ENCODE measurements around the gene AK4.

- TF ChIP-seq CTCF (IDR thresholded peaks at IDR 0.05) (no peak), POLR2A (IDR thresholded peaks at IDR 0.05) (no peak), EP300 (IDR thresholded peaks at IDR 0.05) (no peak)
Observed at GRCh38 chr1:65159801-65160523, 12.0 kb downstream of the AK4 start.

All from ovary (tissue), 3 donors.